Thyroid gland (tissue), 4 donors: Measurements from ENCODE around the gene OR2AG2. TPM values are rescaled to one million over a fixed set of nuclear protein-coding genes. Genes with fewer than 3 reads are reported as not detected.

ENCODE experiments used
- DNase-seq, 2 donors: peaks; one replicate each; pipeline ENCODE4 v3.0.0-alpha.2; 2019
- H3K27ac ChIP-seq, 3 donors: fragments of 200-600 bp; sonication (generic); 1 replicate in 2 of 3; 2 replicates in 1 of 3; pipeline ENCODE4 v1.5.1; 2016 to 2019; ENCODE audit warnings: mild to moderate bottlenecking in 1 of 3, moderate library complexity in 1 of 3
- H3K27me3 ChIP-seq: fragments of 200-600 bp; sonication (generic); one replicate; pipeline ENCODE4 v1.5.1; 2019
- H3K36me3 ChIP-seq, 2 donors: fragments of 200-600 bp; sonication (generic); one replicate each; pipeline ENCODE4 v1.5.1; 2016 to 2019
- H3K4me1 ChIP-seq, 2 donors: fragments of 200-600 bp; sonication (generic); one replicate each; pipeline ENCODE4 v1.5.1; 2017 to 2019
- H3K4me3 ChIP-seq, 3 donors: fragments of 200-600 bp; sonication (generic); replicated peaks in 1 of 3; 1 replicate in 2 of 3; 2 replicates in 1 of 3; pipeline ENCODE4 v1.5.1; 2016; ENCODE audit warnings: mild to moderate bottlenecking in 1 of 3
- H3K9me3 ChIP-seq: fragments of 200-600 bp; sonication (generic); one replicate; pipeline ENCODE4 v1.5.1; 2017
- CTCF ChIP-seq, 6 experiments: fragments of 200-600 bp in 3 of 6; fragments of 450-650 bp in 3 of 6; sonication (generic) in 3 of 6; IDR thresholded peaks; one replicate each; pipeline ENCODE4 v1.5.1; 2016 to 2019; ENCODE audit warnings: antibody characterized with exemption in 6 of 6, mild to moderate bottlenecking in 2 of 6, inconsistent platforms in 1 of 6, moderate library complexity in 1 of 6
- POLR2A ChIP-seq, 2 donors: fragments of 450-650 bp; IDR thresholded peaks; one replicate each; pipeline ENCODE4 v1.6.1; 2017; ENCODE audit warnings: antibody characterized with exemption in 2 of 2, mild to moderate bottlenecking in 2 of 2, moderate library complexity in 1 of 2
- WGBS, 2 donors: methylation state at CpG; one replicate each; pipeline ENCODE4 v1.1.5; 2017; 5-methylcytosine and 5-hydroxymethylcytosine counted together
- intact Hi-C: fragments of 100-400 bp; cut with DNase I; formaldehyde crosslinking; loops from one replicate; pipeline ENCODE4 v1.15.1; 2023
- total RNA-seq, 4 donors: library from RNA; depleted of rRNA; stranded (reverse); fragments of >200 nt; gene quantifications; one replicate each; pipeline ENCODE4 v1.2.3, GENCODE V29; 2016

OR2AG2 gene
- total RNA-seq, 4 donors from 2014 or later: 0.11 to 0.92 (median 0.34) TPM

- Histone ChIP-seq H3K4me3 (no peak overlapping the region), H3K4me1 (no peaks in the 10 kb centered on the region), H3K27me3 (no peaks in the 10 kb centered on the region), H3K27ac (no peak overlapping the region), H3K36me3 (no peaks in the 10 kb centered on the region), H3K9me3 (no peaks in the 10 kb centered on the region)
- intact Hi-C loops: no loop called here
- DNase-seq: no peak
- TF ChIP-seq CTCF (IDR thresholded peaks at IDR 0.05): no peak
These were observed 6.7 kb upstream of the OR2AG2 start for GRCh38 chr11:6778518-6778917.

DNA sequence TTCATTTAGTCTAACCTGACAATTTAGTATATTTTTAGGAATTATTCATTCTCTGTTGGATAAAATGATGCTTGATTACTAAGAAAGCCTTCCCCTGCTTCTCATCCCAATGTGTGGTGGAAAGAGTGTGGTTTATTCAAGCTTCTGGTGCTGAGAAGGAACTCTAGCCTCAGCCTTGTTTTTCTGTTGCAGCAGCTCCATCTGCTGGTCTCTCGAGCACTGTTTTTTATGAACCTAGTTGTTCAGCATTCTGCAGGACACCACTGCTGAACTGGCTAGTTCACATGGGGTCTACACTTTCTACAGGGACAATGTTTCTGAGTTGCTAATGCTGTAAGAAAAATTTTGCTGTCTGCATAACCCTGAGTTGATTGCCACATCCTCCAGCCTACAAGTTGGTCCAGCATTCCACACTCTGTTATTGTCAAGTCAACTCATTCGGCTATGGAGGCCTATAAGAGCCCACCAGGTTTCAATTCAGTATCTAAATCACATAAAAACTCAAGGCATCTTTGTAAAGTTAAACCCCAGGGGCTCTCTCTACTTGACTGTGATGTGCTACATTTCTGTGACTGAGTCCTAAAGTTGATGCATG, 14.3 kb downstream of the OR2AG2 start:
- no peak for TF ChIP-seq POLR2A (IDR thresholded peaks at IDR 0.05)
- peak in 5 of 6 experiments; percentile 40 to 82 (median 63) for TF ChIP-seq CTCF (IDR thresholded peaks at IDR 0.05)
- Histone ChIP-seq H3K27ac (no peak overlapping the region), H3K4me1 (no peaks in the 10 kb centered on the region), H3K27me3 (no peaks in the 10 kb centered on the region), H3K9me3 (no peaks in the 10 kb centered on the region), H3K4me3 (no peak overlapping the region), H3K36me3 (no peaks in the 10 kb centered on the region)
- peak; percentile 65 to 72 for DNase-seq
- intact Hi-C loops: loop anchor here (10.0 kb wide), 1 partner anchor 53 kb away; no protein-coding TSS in a partner anchor
- WGBS, 2 donors: 50% methylated on average over 2 of the region's 2 CpGs

GRCh38 chr11:6755953-6756347, 15.8 kb downstream of the OR2AG2 start:
- H3K4me3 ChIP-seq: no peak overlapping the region
- WGBS, 2 donors: 95 to 100% methylated on average over 1 of the region's 1 CpG

GRCh38 chr11:6755303-6755952, 16.3 kb downstream of the OR2AG2 start:
- TF ChIP-seq CTCF (IDR thresholded peaks at IDR 0.05) (peak; percentile 53 to 88 (median 61)), POLR2A (IDR thresholded peaks at IDR 0.05) (no peak)
- H3K27me3 ChIP-seq: no peaks in the 10 kb centered on the region
- WGBS, 2 donors: 6 to 10% methylated on average over 5 of the region's 5 CpGs
- H3K9me3 ChIP-seq: no peaks in the 10 kb centered on the region
- no peaks in the 10 kb centered on the region for H3K4me1 ChIP-seq
- H3K36me3 ChIP-seq: no peaks in the 10 kb centered on the region
- no peak overlapping the region for H3K27ac ChIP-seq
- intact Hi-C loops: loop anchor here (10.0 kb wide), 1 partner anchor 51 kb away; no protein-coding TSS in a partner anchor
- DNase-seq: peak in 1 of 2 donors; percentile 17
- H3K4me3 ChIP-seq: no peak overlapping the region

More at GRCh38 chr11:6755953-6756347, 15.8 kb downstream of the OR2AG2 start:
- H3K9me3 ChIP-seq: no peaks in the 10 kb centered on the region
- H3K27me3 ChIP-seq: no peaks in the 10 kb centered on the region
- TF ChIP-seq POLR2A (IDR thresholded peaks at IDR 0.05) (no peak), CTCF (IDR thresholded peaks at IDR 0.05) (no peak)
- intact Hi-C loops: loop anchor here (10.0 kb wide), 1 partner anchor 51 kb away; no protein-coding TSS in a partner anchor
- no peak overlapping the region for H3K27ac ChIP-seq
- H3K4me1 ChIP-seq: no peaks in the 10 kb centered on the region
- no peak for DNase-seq
- H3K36me3 ChIP-seq: no peaks in the 10 kb centered on the region

GRCh38 chr11:6747097-6747668, 24.6 kb downstream of the OR2AG2 start:
- H3K9me3 ChIP-seq: no peaks in the 10 kb centered on the region

More at GRCh38 chr11:6747097-6747668, 24.6 kb downstream of the OR2AG2 start:
- DNase-seq: no peak
- Histone ChIP-seq H3K27ac (peak overlapping the region in 1 of 3 donors; percentile 43), H3K36me3 (no peaks in the 10 kb centered on the region), H3K4me1 (no peaks in the 10 kb centered on the region), H3K4me3 (no peak overlapping the region), H3K27me3 (no peaks in the 10 kb centered on the region)
- TF ChIP-seq CTCF (IDR thresholded peaks at IDR 0.05) (no peak), POLR2A (IDR thresholded peaks at IDR 0.05) (no peak)
- 82 to 83% methylated on average over 3 of the region's 3 CpGs for WGBS, 2 donors
- intact Hi-C loops: no loop called here
